ENCODE measurements around the gene XRN1.
A peak's percentile ranks its signal among the peaks of the same experiment; 100 is the strongest.

The XRN1 gene

GRCh38 chr3:142447852-142448823, at the start of gene XRN1:
TSS of gene XRN1 (minus strand) at chr3:142448037. CDS start at chr3:142447944, 93 bp downstream.
- peak within 1 kb of the TSS; percentile 99 for H3K4me3 ChIP-seq (ENCODE audit: low read depth, low read length)
- no peaks in the 10 kb centered on the region for H3K36me3 ChIP-seq (ENCODE audit: insufficient read depth, low read length)
- H2AFZ ChIP-seq (ENCODE audit: low read length, unreplicated experiment), result peak within 1 kb of the TSS; percentile 98
- peak within 1 kb of the TSS; percentile 94 for H3K27ac ChIP-seq (ENCODE audit: low read depth, low read length)
- peaks cover 12% of the 10 kb centered on the region for H3K4me1 ChIP-seq (ENCODE audit: control insufficient read depth, insufficient read depth, low read length, unreplicated experiment)
- no peaks in the 10 kb centered on the region for H3K27me3 ChIP-seq (ENCODE audit: insufficient read depth, low read length)
- H3K79me2 ChIP-seq (ENCODE audit: control insufficient read depth, insufficient read depth, low read length, unreplicated experiment), result peaks cover 46% of the 10 kb centered on the region

- peaks cover 47% of the 10 kb centered on the region for H3K36me3 ChIP-seq (ENCODE audit: insufficient read depth, low read length)
- H3K27ac ChIP-seq (ENCODE audit: low read depth, low read length), result no peak overlapping the region
- no peaks in the 10 kb centered on the region for H3K79me2 ChIP-seq (ENCODE audit: control insufficient read depth, insufficient read depth, low read length, unreplicated experiment)
- peaks cover 17% of the 10 kb centered on the region for H3K4me1 ChIP-seq (ENCODE audit: control insufficient read depth, insufficient read depth, low read length, unreplicated experiment)
- H3K27me3 ChIP-seq (ENCODE audit: insufficient read depth, low read length), result no peaks in the 10 kb centered on the region
- H2AFZ ChIP-seq (ENCODE audit: low read length, unreplicated experiment), result no peak overlapping the region
- no peak overlapping the region for H3K4me3 ChIP-seq (ENCODE audit: low read depth, low read length)
Observed at GRCh38 chr3:142495103-142495502, 47.3 kb upstream of the XRN1 start.

GRCh38 chr3:142492184-142492583, 44.3 kb upstream of the XRN1 start:
- H3K4me3 ChIP-seq (ENCODE audit: low read depth, low read length), result no peak overlapping the region
- H2AFZ ChIP-seq (ENCODE audit: low read length, unreplicated experiment), result no peak overlapping the region
- H3K36me3 ChIP-seq (ENCODE audit: insufficient read depth, low read length), result peaks cover 63% of the 10 kb centered on the region
- no peaks in the 10 kb centered on the region for H3K4me1 ChIP-seq (ENCODE audit: control insufficient read depth, insufficient read depth, low read length, unreplicated experiment)
- H3K79me2 ChIP-seq (ENCODE audit: control insufficient read depth, insufficient read depth, low read length, unreplicated experiment), result no peaks in the 10 kb centered on the region
- H3K27me3 ChIP-seq (ENCODE audit: insufficient read depth, low read length), result no peaks in the 10 kb centered on the region
- H3K27ac ChIP-seq (ENCODE audit: low read depth, low read length), result no peak overlapping the region

- Histone ChIP-seq H3K4me3 (ENCODE audit: low read depth, low read length) (no peak overlapping the region), H2AFZ (ENCODE audit: low read length, unreplicated experiment) (no peak overlapping the region), H3K36me3 (ENCODE audit: insufficient read depth, low read length) (peaks cover 62% of the 10 kb centered on the region), H3K27ac (ENCODE audit: low read depth, low read length) (no peak overlapping the region), H3K27me3 (ENCODE audit: insufficient read depth, low read length) (no peaks in the 10 kb centered on the region), H3K79me2 (ENCODE audit: control insufficient read depth, insufficient read depth, low read length, unreplicated experiment) (no peaks in the 10 kb centered on the region), H3K4me1 (ENCODE audit: control insufficient read depth, insufficient read depth, low read length, unreplicated experiment) (no peaks in the 10 kb centered on the region)
Observed at GRCh38 chr3:142489572-142490323, 41.9 kb upstream of the XRN1 start.

GRCh38 chr3:142484912-142485435, 37.1 kb upstream of the XRN1 start:
- Histone ChIP-seq H3K27me3 (ENCODE audit: insufficient read depth, low read length) (no peaks in the 10 kb centered on the region), H3K79me2 (ENCODE audit: control insufficient read depth, insufficient read depth, low read length, unreplicated experiment) (no peaks in the 10 kb centered on the region), H2AFZ (ENCODE audit: low read length, unreplicated experiment) (no peak overlapping the region), H3K27ac (ENCODE audit: low read depth, low read length) (no peak overlapping the region), H3K4me1 (ENCODE audit: control insufficient read depth, insufficient read depth, low read length, unreplicated experiment) (no peaks in the 10 kb centered on the region), H3K36me3 (ENCODE audit: insufficient read depth, low read length) (peaks cover 66% of the 10 kb centered on the region), H3K4me3 (ENCODE audit: low read depth, low read length) (no peak overlapping the region)

- no peaks in the 10 kb centered on the region for H3K79me2 ChIP-seq (ENCODE audit: control insufficient read depth, insufficient read depth, low read length, unreplicated experiment)
- H3K4me1 ChIP-seq (ENCODE audit: control insufficient read depth, insufficient read depth, low read length, unreplicated experiment), result no peaks in the 10 kb centered on the region
- H3K36me3 ChIP-seq (ENCODE audit: insufficient read depth, low read length), result peaks cover 44% of the 10 kb centered on the region
- no peak overlapping the region for H2AFZ ChIP-seq (ENCODE audit: low read length, unreplicated experiment)
- H3K4me3 ChIP-seq (ENCODE audit: low read depth, low read length), result no peak overlapping the region
- no peaks in the 10 kb centered on the region for H3K27me3 ChIP-seq (ENCODE audit: insufficient read depth, low read length)
- no peak overlapping the region for H3K27ac ChIP-seq (ENCODE audit: low read depth, low read length)
Observed at GRCh38 chr3:142481196-142481595, 33.4 kb upstream of the XRN1 start.

- no peaks in the 10 kb centered on the region for H3K4me1 ChIP-seq (ENCODE audit: control insufficient read depth, insufficient read depth, low read length, unreplicated experiment)
- H3K27ac ChIP-seq (ENCODE audit: low read depth, low read length), result no peak overlapping the region
- no peak overlapping the region for H3K4me3 ChIP-seq (ENCODE audit: low read depth, low read length)
- no peaks in the 10 kb centered on the region for H3K27me3 ChIP-seq (ENCODE audit: insufficient read depth, low read length)
- H3K79me2 ChIP-seq (ENCODE audit: control insufficient read depth, insufficient read depth, low read length, unreplicated experiment), result no peaks in the 10 kb centered on the region
- H2AFZ ChIP-seq (ENCODE audit: low read length, unreplicated experiment), result no peak overlapping the region
- no peaks in the 10 kb centered on the region for H3K36me3 ChIP-seq (ENCODE audit: insufficient read depth, low read length)
Observed at GRCh38 chr3:142470826-142471225, 23.0 kb upstream of the XRN1 start.

- Histone ChIP-seq H3K79me2 (ENCODE audit: control insufficient read depth, insufficient read depth, low read length, unreplicated experiment) (no peaks in the 10 kb centered on the region), H3K4me1 (ENCODE audit: control insufficient read depth, insufficient read depth, low read length, unreplicated experiment) (no peaks in the 10 kb centered on the region), H3K4me3 (ENCODE audit: low read depth, low read length) (no peak overlapping the region), H3K36me3 (ENCODE audit: insufficient read depth, low read length) (no peaks in the 10 kb centered on the region), H2AFZ (ENCODE audit: low read length, unreplicated experiment) (no peak overlapping the region), H3K27ac (ENCODE audit: low read depth, low read length) (no peak overlapping the region), H3K27me3 (ENCODE audit: insufficient read depth, low read length) (no peaks in the 10 kb centered on the region)
Observed at GRCh38 chr3:142468456-142468855, 20.6 kb upstream of the XRN1 start.

GRCh38 chr3:142467768-142468167, 19.9 kb upstream of the XRN1 start:
- no peaks in the 10 kb centered on the region for H3K27me3 ChIP-seq (ENCODE audit: insufficient read depth, low read length)
- H3K27ac ChIP-seq (ENCODE audit: low read depth, low read length), result no peak overlapping the region
- no peak overlapping the region for H3K4me3 ChIP-seq (ENCODE audit: low read depth, low read length)
- no peaks in the 10 kb centered on the region for H3K36me3 ChIP-seq (ENCODE audit: insufficient read depth, low read length)
- H3K79me2 ChIP-seq (ENCODE audit: control insufficient read depth, insufficient read depth, low read length, unreplicated experiment), result no peaks in the 10 kb centered on the region
- no peak overlapping the region for H2AFZ ChIP-seq (ENCODE audit: low read length, unreplicated experiment)
- H3K4me1 ChIP-seq (ENCODE audit: control insufficient read depth, insufficient read depth, low read length, unreplicated experiment), result no peaks in the 10 kb centered on the region

GRCh38 chr3:142460689-142461088, 12.9 kb upstream of the XRN1 start:
- Histone ChIP-seq H3K27me3 (ENCODE audit: insufficient read depth, low read length) (no peaks in the 10 kb centered on the region), H3K36me3 (ENCODE audit: insufficient read depth, low read length) (peaks cover 23% of the 10 kb centered on the region), H3K4me1 (ENCODE audit: control insufficient read depth, insufficient read depth, low read length, unreplicated experiment) (no peaks in the 10 kb centered on the region), H3K4me3 (ENCODE audit: low read depth, low read length) (no peak overlapping the region), H2AFZ (ENCODE audit: low read length, unreplicated experiment) (no peak overlapping the region), H3K79me2 (ENCODE audit: control insufficient read depth, insufficient read depth, low read length, unreplicated experiment) (no peaks in the 10 kb centered on the region), H3K27ac (ENCODE audit: low read depth, low read length) (no peak overlapping the region)
